Lower leg skin (tissue), 4 donors: Measurements from ENCODE around the gene ARF1. TPM values are rescaled to one million over a fixed set of nuclear protein-coding genes. Genes with fewer than 3 reads are reported as not detected.

Experiments used
- DNase-seq, 2 donors: peaks; one replicate each; pipeline ENCODE4 v3.0.0-alpha.2; 2019; ENCODE audit warnings: low spot score in 2 of 2
- H3K4me3 ChIP-seq: fragments of 200-600 bp; sonication (generic); 2 replicates; pipeline ENCODE4 v1.5.1; 2017; ENCODE audit warnings: mild to moderate bottlenecking, low read depth; ENCODE audit not compliant: poor library complexity, severe bottlenecking
- CTCF ChIP-seq, 3 donors: fragments of 450-650 bp; IDR thresholded peaks; one replicate each; pipeline ENCODE4 v1.5.1; 2016; ENCODE audit warnings: antibody characterized with exemption in 3 of 3, mild to moderate bottlenecking in 3 of 3, moderate library complexity in 2 of 3
- POLR2A ChIP-seq, 2 donors: fragments of 450-650 bp; IDR thresholded peaks; one replicate each; pipeline ENCODE4 v1.6.1; 2016 to 2017; ENCODE audit warnings: antibody characterized with exemption in 2 of 2, mild to moderate bottlenecking in 1 of 2, moderate library complexity in 1 of 2
- WGBS, 2 donors: methylation state at CpG; one replicate each; pipeline ENCODE4 v1.1.5; 2018; 5-methylcytosine and 5-hydroxymethylcytosine counted together
- intact Hi-C: fragments of 100-400 bp; cut with DNase I; formaldehyde crosslinking; loops from one replicate; pipeline ENCODE4 v1.15.0; 2023; ENCODE audit warnings: low total_unique reads
- total RNA-seq, 4 donors: library from RNA; depleted of rRNA; stranded (reverse); fragments of >200 nt; gene quantifications; one replicate each; pipeline ENCODE4 v1.1.0, GENCODE V29; 2016

ARF1 gene
- total RNA-seq, 4 donors from 2014 or later: 242 to 326 (median 317) TPM

GRCh38 chr1:228125185-228125584 is 42.7 kb downstream of the ARF1 start:
- no peak for TF ChIP-seq CTCF (IDR thresholded peaks at IDR 0.05)
- TF ChIP-seq POLR2A (IDR thresholded peaks at IDR 0.05): no peak
- WGBS, 2 donors: 76 to 80% methylated on average over 5 of the region's 5 CpGs
- intact Hi-C loops: loop anchor here (10.0 kb wide), 1 partner anchor 360 kb away; the partner anchor contains the start of gene RNF187
- no peak for DNase-seq
- no peak overlapping the region for H3K4me3 ChIP-seq

GRCh38 chr1:228131766-228132165 is 49.3 kb downstream of the ARF1 start:
- H3K4me3 ChIP-seq: no peak overlapping the region

GRCh38 chr1:228134591-228134990 is 52.1 kb downstream of the ARF1 start:
- no peak for TF ChIP-seq CTCF (IDR thresholded peaks at IDR 0.05)
- TF ChIP-seq POLR2A (IDR thresholded peaks at IDR 0.05): no peak
- no peak overlapping the region for H3K4me3 ChIP-seq
- WGBS, 2 donors: 87 to 91% methylated on average over 12 of the region's 12 CpGs
- peak in 1 of 2 donors; percentile 48 for DNase-seq
- intact Hi-C loops: no loop called here

More at GRCh38 chr1:228131766-228132165, 49.3 kb downstream of the ARF1 start:
- intact Hi-C loops: no loop called here
- TF ChIP-seq POLR2A (IDR thresholded peaks at IDR 0.05) (no peak), CTCF (IDR thresholded peaks at IDR 0.05) (no peak)
- WGBS, 2 donors: 63 to 67% methylated on average over 2 of the region's 2 CpGs
- no peak for DNase-seq

GRCh38 chr1:228136901-228137300 is 54.4 kb downstream of the ARF1 start:
- no peak for TF ChIP-seq CTCF (IDR thresholded peaks at IDR 0.05)
- TF ChIP-seq POLR2A (IDR thresholded peaks at IDR 0.05): no peak
- DNase-seq: no peak
- WGBS, 2 donors: 56 to 70% methylated on average over 1 of the region's 1 CpG
- no peak overlapping the region for H3K4me3 ChIP-seq
- intact Hi-C loops: no loop called here

- intact Hi-C loops: no loop called here
- peak overlapping the region; percentile 24 for H3K4me3 ChIP-seq
- no peak for TF ChIP-seq POLR2A (IDR thresholded peaks at IDR 0.05)
- TF ChIP-seq CTCF (IDR thresholded peaks at IDR 0.05): no peak
- DNase-seq: no peak
- WGBS, 2 donors: 23 to 24% methylated on average over 30 of the region's 30 CpGs
Observed at GRCh38 chr1:228139406-228139930, 57.0 kb downstream of the ARF1 start.
